Activated CD4-positive, alpha-beta T cell treated with anti-CD3 and anti-CD28 coated beads for 36 hours (primary cell): ENCODE results near the gene TNK1. TPM values are rescaled to one million over a fixed set of nuclear protein-coding genes. Genes with fewer than 3 reads are reported as not detected.

ENCODE experiments used
- ATAC-seq: fragments of 200-7000 bp; cut with Tn5 transposase; one replicate; pipeline ENCODE4 v1.10.0; 2021; ENCODE audit warnings: mild to moderate bottlenecking, moderate library complexity
- CTCF ChIA-PET: fragments of 350-600 bp; sonication (Branson Sonifier 250); formaldehyde crosslinking; loops from one replicate; lab custom pipeline; 2021; ENCODE audit warnings: antibody characterized with exemption; lab: Charles Lee
- POLR2A ChIA-PET: fragments of 350-600 bp; sonication (Branson Sonifier 250); formaldehyde crosslinking; loops from one replicate; lab custom pipeline; 2021; ENCODE audit warnings: antibody characterized with exemption, inconsistent platforms; lab: Charles Lee
- DNase-seq: peaks from one replicate; pipeline ENCODE4 v3.0.0-alpha.2; 2020
- H3K27ac Mint-ChIP-seq: one replicate; pipeline ENCODE4 v1.8.0; 2021; ENCODE audit warnings: mixed read lengths
- H3K27me3 Mint-ChIP-seq: one replicate; pipeline ENCODE4 v1.8.0; 2021; ENCODE audit warnings: mixed read lengths
- H3K36me3 Mint-ChIP-seq: one replicate; pipeline ENCODE4 v1.8.0; 2021; ENCODE audit warnings: low read depth, mixed read lengths
- H3K4me1 Mint-ChIP-seq: one replicate; pipeline ENCODE4 v1.8.0; 2021; ENCODE audit warnings: mixed read lengths
- H3K4me3 Mint-ChIP-seq: one replicate; pipeline ENCODE4 v1.8.0; 2021; ENCODE audit warnings: mild to moderate bottlenecking, moderate library complexity, mixed read lengths
- H3K9me3 Mint-ChIP-seq: one replicate; pipeline ENCODE4 v1.8.0; 2021; ENCODE audit warnings: low read depth, mixed read lengths
- intact Hi-C, 2 experiments: fragments of 100-400 bp; cut with DNase I in 1 of 2; cut with micrococcal nuclease in 1 of 2; formaldehyde crosslinking; loops; one replicate each; pipeline versions ENCODE4 v1.14.2 to v1.15.1; 2022 to 2024; cut with DNase I, micrococcal nuclease
- total RNA-seq, 2 experiments: library from RNA; stranded (reverse); gene quantifications; one replicate each; pipeline ENCODE4 v1.2.3, GENCODE V29; 2021

Gene TNK1
- total RNA-seq, 2 experiments from 2014 or later = 4.8 to 6.9 TPM

DNA sequence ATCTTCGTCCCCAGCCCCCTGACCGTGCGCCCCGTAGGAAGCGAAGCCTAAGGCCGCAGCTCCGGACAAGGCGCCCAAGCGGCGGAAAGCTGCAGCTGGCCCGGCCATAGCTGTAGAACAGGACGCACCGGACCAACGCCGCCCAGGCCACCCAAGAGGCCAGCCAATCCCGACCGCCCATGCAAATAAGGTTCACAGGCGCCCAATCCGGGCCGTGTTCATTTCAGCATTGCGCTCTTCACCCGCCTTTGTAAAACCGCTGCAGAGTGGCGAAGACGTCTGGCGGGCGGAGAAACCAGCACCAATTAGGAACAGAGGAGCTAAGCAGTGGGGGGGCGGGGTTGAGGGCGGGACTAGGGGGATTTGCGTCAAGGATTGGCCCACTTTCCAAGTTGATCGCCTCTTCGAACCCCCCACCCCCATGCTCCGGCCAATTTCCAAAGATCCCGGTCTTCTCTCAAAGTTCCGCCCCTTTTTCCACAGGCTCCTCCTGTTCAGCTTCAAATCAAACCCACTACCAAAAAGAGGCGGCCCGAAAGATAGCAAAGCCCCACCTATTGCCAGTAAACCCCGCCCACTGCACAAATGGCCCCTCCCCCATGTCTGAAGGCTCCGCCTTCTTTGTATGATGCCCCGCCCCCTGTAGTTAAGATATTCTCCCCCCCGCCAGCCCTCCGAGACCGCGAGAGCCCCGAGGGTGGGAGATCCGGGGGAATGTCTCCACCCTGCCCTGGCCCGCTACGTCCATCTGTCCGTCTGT lies 23.3 kb downstream of the TNK1 start, which contains the start of gene TMEM256:
Gene TMEM256 (minus strand): TSS at position 121 of the 760 bp plus-strand sequence. CDS start 13 bp downstream, at position 108.
- ChIA-PET POLR2A (interaction anchor here (0.5 to 2.1 kb wide), 7 partner anchors 32 to 283 kb away, joined by 3 to 13 read pairs (median 3); partner anchors contain the start of genes POLR2A, TMEM102, TP53 and WRAP53), CTCF (interaction anchor here (0.5 to 1.5 kb wide), 10 partner anchors 10 to 453 kb away, joined by 3 to 13 read pairs (median 3); partner anchors contain the start of genes CYB5D1, NAA38, PLSCR3 and TMEM102)
- intact Hi-C loops = loop anchor here (1.0 to 5.0 kb wide), 21 partner anchors 10 to 529 kb away; partner anchors contain the start of genes PLSCR3 (in 2 of the 2), POLR2A (in 2 of the 2), TMEM102 (in 2 of the 2) and CNTROB (in 1 of the 2)
- H3K4me3 Mint-ChIP-seq = peak within 1 kb of the TSS; percentile 89
- ATAC-seq (peak; percentile 94), DNase-seq (peak; percentile 99)
- H3K27ac Mint-ChIP-seq = peak within 1 kb of the TSS; percentile 92
- peaks cover 2% of the 10 kb centered on the region for H3K27me3 Mint-ChIP-seq
- peaks cover 16% of the 10 kb centered on the region for H3K4me1 Mint-ChIP-seq
- no peaks in the 10 kb centered on the region for H3K9me3 Mint-ChIP-seq
- H3K36me3 Mint-ChIP-seq = peaks cover 2% of the 10 kb centered on the region

DNA sequence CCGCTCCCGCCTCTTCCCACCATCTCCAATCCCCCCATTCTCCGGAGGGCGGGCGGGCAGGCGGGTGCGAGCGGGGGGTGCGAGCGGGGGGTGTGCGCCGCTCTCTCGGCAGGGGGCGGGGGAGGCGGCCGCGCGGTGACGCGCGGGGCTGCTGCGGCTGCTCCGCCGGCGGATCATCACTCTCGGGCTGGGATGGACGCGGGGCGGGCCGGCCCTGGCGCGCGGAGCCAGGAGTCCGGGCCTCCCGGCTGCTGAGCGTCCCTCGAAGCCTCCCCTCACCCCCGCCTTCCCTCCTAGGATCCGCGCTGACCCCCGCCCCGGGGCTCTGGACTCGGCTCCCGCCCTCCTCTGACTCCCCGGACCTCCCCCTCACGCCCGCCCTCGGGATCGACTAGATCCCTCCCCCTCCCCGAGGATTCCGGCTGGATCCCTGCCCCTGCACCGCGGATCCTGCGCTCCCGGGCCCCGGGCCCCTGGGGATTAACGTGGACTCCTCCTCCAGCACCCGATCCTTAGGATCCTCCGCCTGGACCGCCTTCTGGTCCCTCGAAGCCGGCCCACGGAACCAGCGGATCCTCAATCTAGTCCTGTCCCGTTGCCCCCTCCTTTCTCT lies 24.0 kb downstream of the TNK1 start:
- H3K9me3 Mint-ChIP-seq = no peaks in the 10 kb centered on the region
- peaks cover 16% of the 10 kb centered on the region for H3K4me1 Mint-ChIP-seq
- peak overlapping the region; percentile 92 for H3K27ac Mint-ChIP-seq
- H3K27me3 Mint-ChIP-seq = peaks cover 2% of the 10 kb centered on the region
- DNase-seq = peak; percentile 82
- ChIA-PET CTCF (interaction anchor here (0.6 to 1.5 kb wide), 8 partner anchors 10 to 452 kb away, joined by 3 to 13 read pairs (median 3); partner anchors contain the start of genes CYB5D1, NAA38, PLSCR3 and TMEM102), POLR2A (interaction anchor here (0.5 to 2.1 kb wide), 6 partner anchors 31 to 282 kb away, joined by 3 to 13 read pairs (median 4); partner anchors contain the start of genes POLR2A, TMEM102, TP53 and WRAP53)
- H3K36me3 Mint-ChIP-seq = no peaks in the 10 kb centered on the region
- intact Hi-C loops = loop anchor here (1.0 to 5.0 kb wide), 21 partner anchors 11 to 528 kb away; partner anchors contain the start of genes PLSCR3 (in 2 of the 2), POLR2A (in 2 of the 2), TMEM102 (in 2 of the 2) and CNTROB (in 1 of the 2)
- peak; percentile 38 for ATAC-seq
- H3K4me3 Mint-ChIP-seq = peak overlapping the region; percentile 89

DNA sequence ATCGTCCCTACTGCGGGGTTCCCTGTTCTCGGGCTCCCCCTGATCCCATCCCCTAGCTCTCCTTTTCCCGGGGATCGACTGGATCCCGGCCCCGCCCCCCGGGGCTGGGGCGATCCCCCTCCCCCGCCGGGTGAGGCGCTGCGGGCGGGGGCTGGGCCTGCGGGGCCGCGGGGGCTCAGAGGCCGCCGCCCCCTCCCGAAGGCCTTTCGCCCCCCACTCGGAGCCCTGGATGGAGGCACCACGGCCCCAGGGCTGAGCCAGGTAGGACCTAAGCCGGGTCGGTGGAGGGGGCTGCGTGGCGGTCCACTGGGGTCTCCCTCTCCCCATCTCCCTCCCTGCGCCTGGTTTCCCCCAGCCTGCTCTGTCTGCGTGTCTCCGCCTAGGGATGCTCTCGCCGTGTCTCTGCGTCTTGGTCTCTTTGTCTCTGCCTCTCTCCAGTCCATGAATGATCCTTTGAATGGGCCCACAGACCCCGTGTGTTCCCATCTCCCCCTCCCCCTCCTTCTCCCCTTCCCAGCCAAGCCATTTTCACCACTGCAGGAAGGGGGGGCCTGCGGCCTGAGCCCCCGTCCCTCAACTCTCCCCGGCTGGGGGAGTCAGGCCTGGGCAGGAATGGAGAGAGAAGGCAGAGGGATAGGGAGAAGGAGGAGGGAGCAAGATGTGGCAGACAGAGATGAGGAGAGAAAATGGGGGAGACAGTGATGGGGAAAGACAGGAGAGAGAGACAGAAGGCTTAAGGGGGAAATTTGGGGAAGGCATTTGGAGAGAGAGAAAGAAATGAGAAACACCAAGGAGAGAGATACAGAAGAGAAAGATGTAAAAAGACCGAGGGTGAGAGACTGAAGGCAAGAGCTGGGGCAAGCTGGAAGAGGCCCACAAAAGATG lies 24.7 kb downstream of the TNK1 start:
- DNase-seq (no peak), ATAC-seq (no peak)
- Mint-ChIP-seq H3K27me3 (peaks cover 2% of the 10 kb centered on the region), H3K9me3 (no peaks in the 10 kb centered on the region), H3K27ac (peak overlapping the region; percentile 37), H3K4me3 (peak overlapping the region; percentile 89), H3K4me1 (peaks cover 16% of the 10 kb centered on the region), H3K36me3 (no peaks in the 10 kb centered on the region)
- ChIA-PET POLR2A (no interaction called here), CTCF (interaction anchor here (1.5 kb wide), 1 partner anchor 452 kb away, joined by 3 read pairs; the partner anchor contains the start of genes CYB5D1 and NAA38)
- intact Hi-C loops = loop anchor here (2.0 kb wide), 2 partner anchors 167 to 527 kb away; partner anchors contain the start of gene CNTROB (in 1 of the 2)

DNA sequence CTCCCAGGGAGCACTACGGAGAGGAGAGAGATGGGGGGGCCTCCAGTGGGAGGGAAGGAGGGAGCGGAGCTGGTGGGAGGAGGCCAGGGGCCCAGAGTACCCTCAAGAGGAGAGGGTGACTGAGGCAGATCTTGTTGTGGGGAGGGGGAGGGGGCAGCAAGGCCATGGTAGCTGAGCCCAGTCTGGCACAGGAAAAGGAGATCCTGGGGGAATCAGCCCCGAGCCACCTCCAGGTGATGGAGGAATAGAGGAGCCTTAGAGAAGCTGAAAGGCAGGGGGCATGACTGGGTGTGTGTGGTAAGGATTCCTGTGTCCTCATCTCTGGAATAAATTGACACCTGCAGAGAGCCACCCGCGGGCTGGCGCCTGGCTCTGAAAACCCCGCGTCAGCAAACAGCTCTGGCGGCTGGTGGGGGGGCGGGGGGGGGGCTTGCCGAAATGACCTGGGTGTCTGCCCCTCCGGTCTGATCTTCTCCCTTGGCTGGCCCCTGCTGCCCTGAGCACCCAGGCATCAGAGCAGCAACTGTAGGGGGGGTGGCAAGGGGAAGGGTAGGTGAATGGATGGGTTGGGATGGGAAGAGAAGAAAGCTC lies 25.4 kb downstream of the TNK1 start:
- H3K4me1 Mint-ChIP-seq = peaks cover 16% of the 10 kb centered on the region
- no peak for DNase-seq
- peaks cover 2% of the 10 kb centered on the region for H3K27me3 Mint-ChIP-seq
- no peaks in the 10 kb centered on the region for H3K36me3 Mint-ChIP-seq
- intact Hi-C loops = no loop called here
- CTCF ChIA-PET = interaction anchor here (1.0 kb wide), 1 partner anchor 126 kb away, joined by 3 read pairs; no protein-coding TSS in a partner anchor
- peak overlapping the region; percentile 64 for H3K4me3 Mint-ChIP-seq
- no peak overlapping the region for H3K27ac Mint-ChIP-seq
- POLR2A ChIA-PET = no interaction called here
- ATAC-seq = no peak
- H3K9me3 Mint-ChIP-seq = no peaks in the 10 kb centered on the region

DNA sequence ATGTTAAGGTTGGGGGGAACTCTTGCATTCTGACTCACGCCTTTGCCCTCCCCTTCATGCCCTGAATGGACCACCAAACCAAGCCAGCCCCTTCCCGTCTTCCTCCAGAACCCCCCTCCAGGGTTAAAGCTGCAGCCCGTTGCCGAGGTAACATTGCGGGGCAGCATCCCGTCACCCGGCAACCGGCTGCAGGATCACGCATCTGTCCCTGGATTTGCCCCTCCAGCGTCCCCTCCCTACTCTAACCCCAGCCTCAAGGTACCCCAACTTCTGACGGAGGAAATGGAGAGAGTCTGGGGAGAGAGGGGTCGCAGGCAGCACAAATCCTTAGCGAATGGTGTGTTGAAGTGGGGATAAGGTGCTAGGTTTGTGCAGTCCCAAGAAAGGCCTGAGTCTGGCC lies 26.2 kb downstream of the TNK1 start:
- Mint-ChIP-seq H3K36me3 (no peaks in the 10 kb centered on the region), H3K4me1 (peaks cover 16% of the 10 kb centered on the region), H3K27ac (no peak overlapping the region), H3K4me3 (no peak overlapping the region), H3K27me3 (peaks cover 2% of the 10 kb centered on the region), H3K9me3 (no peaks in the 10 kb centered on the region)
- ChIA-PET POLR2A (no interaction called here), CTCF (interaction anchor here (0.6 to 1.0 kb wide), 3 partner anchors 91 to 126 kb away, joined by 3 read pairs; partner anchors contain the start of gene SLC2A4)
- intact Hi-C loops = no loop called here
- ATAC-seq = no peak
- no peak for DNase-seq

DNA sequence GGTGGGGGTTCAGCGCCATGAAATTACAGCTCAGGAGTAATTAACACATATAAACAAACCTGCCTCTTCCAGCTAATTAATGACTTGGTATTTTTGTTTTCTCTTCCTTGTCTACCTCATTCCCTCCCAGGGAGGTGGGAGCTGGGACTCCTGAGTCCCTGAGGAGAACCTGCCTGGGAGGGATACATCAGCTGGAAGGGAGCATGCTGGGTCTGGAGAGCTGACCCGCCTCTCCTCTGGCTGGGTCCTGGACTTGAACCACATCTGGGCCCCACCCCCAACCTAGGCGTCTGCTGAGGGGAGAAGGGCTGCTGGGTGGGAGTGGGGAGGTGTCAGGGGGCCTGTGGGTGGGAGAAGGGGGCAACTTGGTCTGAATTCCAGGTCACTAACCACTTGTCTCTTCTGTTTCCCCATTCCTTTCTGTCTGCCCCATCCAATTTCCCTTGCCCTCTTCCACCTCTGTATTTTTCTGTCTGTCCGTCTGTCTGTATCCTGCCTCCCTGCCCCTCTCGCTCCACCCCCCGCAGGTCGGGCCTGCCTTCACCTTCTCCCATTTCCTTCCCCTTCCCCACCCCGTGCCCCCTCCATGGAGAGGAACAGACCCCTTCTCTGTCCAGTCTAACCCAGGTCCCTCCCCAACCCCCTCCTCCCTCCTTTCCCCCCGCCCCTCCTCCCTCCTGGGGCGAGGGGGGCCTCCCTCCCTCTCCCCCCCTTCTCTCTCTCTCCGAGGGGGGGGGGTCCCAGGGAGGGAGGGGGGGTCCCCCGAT lies 26.8 kb downstream of the TNK1 start, which contains the start of gene NLGN2:
Gene NLGN2 (plus strand): TSS at position 361 of the 767 bp plus-strand sequence. CDS start 411 bp downstream, outside the sequence.
- POLR2A ChIA-PET = interaction anchor here (0.7 kb wide), 1 partner anchor 376 kb away, joined by 4 read pairs; no protein-coding TSS in a partner anchor

DNA sequence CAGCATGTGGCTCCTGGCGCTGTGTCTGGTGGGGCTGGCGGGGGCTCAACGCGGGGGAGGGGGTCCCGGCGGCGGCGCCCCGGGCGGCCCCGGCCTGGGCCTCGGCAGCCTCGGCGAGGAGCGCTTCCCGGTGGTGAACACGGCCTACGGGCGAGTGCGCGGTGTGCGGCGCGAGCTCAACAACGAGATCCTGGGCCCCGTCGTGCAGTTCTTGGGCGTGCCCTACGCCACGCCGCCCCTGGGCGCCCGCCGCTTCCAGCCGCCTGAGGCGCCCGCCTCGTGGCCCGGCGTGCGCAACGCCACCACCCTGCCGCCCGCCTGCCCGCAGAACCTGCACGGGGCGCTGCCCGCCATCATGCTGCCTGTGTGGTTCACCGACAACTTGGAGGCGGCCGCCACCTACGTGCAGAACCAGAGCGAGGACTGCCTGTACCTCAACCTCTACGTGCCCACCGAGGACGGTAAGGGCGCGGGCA lies 27.4 kb downstream of the TNK1 start:
- CTCF ChIA-PET = no interaction called here
- intact Hi-C loops = no loop called here
- H3K36me3 Mint-ChIP-seq = no peaks in the 10 kb centered on the region
- peaks cover 2% of the 10 kb centered on the region for H3K27me3 Mint-ChIP-seq
- H3K27ac Mint-ChIP-seq = no peak overlapping the region
- H3K4me3 Mint-ChIP-seq = no peak overlapping the region
- H3K9me3 Mint-ChIP-seq = no peaks in the 10 kb centered on the region
- ATAC-seq (no peak), DNase-seq (peak; percentile 54)
- POLR2A ChIA-PET = interaction anchor here (0.7 kb wide), 1 partner anchor 377 kb away, joined by 4 read pairs; no protein-coding TSS in a partner anchor
- H3K4me1 Mint-ChIP-seq = peaks cover 9% of the 10 kb centered on the region

More for the DNA sequence above, 26.8 kb downstream of the TNK1 start, which contains the start of gene NLGN2:
- no peak for ATAC-seq
- intact Hi-C loops = no loop called here
- no peak within 1 kb of the TSS for H3K27ac Mint-ChIP-seq
- no peaks in the 10 kb centered on the region for H3K9me3 Mint-ChIP-seq
- peaks cover 15% of the 10 kb centered on the region for H3K4me1 Mint-ChIP-seq
- no peaks in the 10 kb centered on the region for H3K36me3 Mint-ChIP-seq
- CTCF ChIA-PET = interaction anchor here (0.6 kb wide), 2 partner anchors 90 to 126 kb away, joined by 3 read pairs; partner anchors contain the start of gene SLC2A4
- no peak for DNase-seq
- H3K27me3 Mint-ChIP-seq = peaks cover 2% of the 10 kb centered on the region
- no peak within 1 kb of the TSS for H3K4me3 Mint-ChIP-seq

DNA sequence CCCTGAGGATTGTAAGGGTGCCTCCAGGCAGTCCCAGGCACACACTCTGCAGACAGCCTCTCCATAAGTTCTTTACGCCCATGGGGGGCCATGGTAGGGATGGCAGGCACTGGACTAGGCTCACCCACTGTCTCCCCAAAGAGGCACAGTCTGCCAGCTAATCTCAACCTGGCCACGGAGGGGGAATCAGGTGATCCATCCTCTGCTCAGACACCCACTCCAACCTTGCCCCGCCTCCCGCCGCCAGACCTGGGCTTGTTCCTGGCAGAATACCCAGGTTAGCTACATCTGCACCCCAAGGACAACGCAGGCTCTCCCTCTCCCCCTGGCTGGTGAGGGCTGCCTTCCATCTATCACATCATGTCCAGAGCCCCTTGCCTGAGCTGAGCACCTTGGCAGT lies 28.0 kb downstream of the TNK1 start:
- Mint-ChIP-seq H3K4me1 (peaks cover 8% of the 10 kb centered on the region), H3K4me3 (no peak overlapping the region), H3K9me3 (no peaks in the 10 kb centered on the region), H3K27ac (no peak overlapping the region), H3K27me3 (peaks cover 2% of the 10 kb centered on the region), H3K36me3 (no peaks in the 10 kb centered on the region)
- no peak for DNase-seq
- ATAC-seq = no peak
- CTCF ChIA-PET = interaction anchor here (0.5 kb wide), 1 partner anchor 20 kb away, joined by 3 read pairs; no protein-coding TSS in a partner anchor
- POLR2A ChIA-PET = no interaction called here
- intact Hi-C loops = no loop called here

DNA sequence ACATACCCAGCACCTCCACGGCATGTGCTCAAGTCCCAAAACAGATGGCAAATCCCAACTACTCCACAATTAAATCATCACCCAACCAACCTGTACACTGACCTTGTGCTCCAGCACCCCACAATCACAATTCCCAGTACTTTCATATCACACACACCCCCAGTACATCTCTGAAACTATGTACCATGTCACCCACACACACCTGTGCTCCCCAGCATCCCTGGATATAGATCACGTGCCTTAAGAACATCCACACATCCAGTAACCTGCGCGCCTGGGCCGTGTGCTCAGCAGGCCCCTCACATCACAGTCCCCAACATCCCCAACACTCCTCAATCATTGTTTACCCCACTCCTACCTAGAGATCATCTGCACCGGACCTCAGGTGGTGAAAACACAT lies 28.8 kb downstream of the TNK1 start:
- peaks cover 2% of the 10 kb centered on the region for H3K27me3 Mint-ChIP-seq
- intact Hi-C loops = no loop called here
- CTCF ChIA-PET = no interaction called here
- H3K4me3 Mint-ChIP-seq = no peak overlapping the region
- no peaks in the 10 kb centered on the region for H3K36me3 Mint-ChIP-seq
- no peak overlapping the region for H3K27ac Mint-ChIP-seq
- H3K9me3 Mint-ChIP-seq = no peaks in the 10 kb centered on the region
- ATAC-seq (no peak), DNase-seq (no peak)
- POLR2A ChIA-PET = no interaction called here
- peaks cover 8% of the 10 kb centered on the region for H3K4me1 Mint-ChIP-seq
